DND-41 (cell line): Measurements from ENCODE around the gene RFFL.

ENCODE experiments used
- ATAC-seq: fragments of 200-7000 bp; cut with Tn5 transposase; 3 replicates; pipeline ENCODE4 v1.9.1; 2021; ENCODE audit warnings: low read depth; ENCODE audit not compliant: insufficient read depth
- DNase-seq: peaks from one replicate; pipeline ENCODE4 v3.0.0-alpha.2; 2020
- H2AFZ ChIP-seq: 2 replicates; pipeline ENCODE4 v1.6.0; 2012; ENCODE audit warnings: low read depth, low read length
- H3K27ac ChIP-seq: 2 replicates; pipeline ENCODE4 v1.5.1; 2012; ENCODE audit warnings: low read length, inconsistent platforms
- H3K27me3 ChIP-seq: fragments of 200-600 bp; sonication (generic); 2 replicates; pipeline ENCODE4 v1.6.0; 2012; ENCODE audit warnings: low read length, mild to moderate bottlenecking, inconsistent platforms; ENCODE audit not compliant: insufficient read depth, poor library complexity
- H3K36me3 ChIP-seq: 2 replicates; pipeline ENCODE4 v1.5.1; 2012; ENCODE audit warnings: low read length, inconsistent platforms; ENCODE audit not compliant: insufficient read depth
- H3K4me1 ChIP-seq: 2 replicates; pipeline ENCODE4 v1.5.1; 2012; ENCODE audit warnings: mild to moderate bottlenecking, low read length; ENCODE audit not compliant: insufficient read depth
- H3K4me2 ChIP-seq: 2 replicates; pipeline ENCODE4 v1.6.0; 2012; ENCODE audit warnings: mild to moderate bottlenecking, moderate library complexity, low read length, inconsistent platforms; ENCODE audit not compliant: insufficient read depth
- H3K4me3 ChIP-seq, 2 experiments: fragments of 200-600 bp in 1 of 2; shearing (Covaris generic) in 1 of 2; 2 replicates each; pipeline ENCODE4 v1.5.1; 2012 to 2016; ENCODE audit warnings: inconsistent platforms in 2 of 2, low read length in 2 of 2, mild to moderate bottlenecking in 2 of 2, low read depth in 1 of 2, moderate library complexity in 1 of 2
- H3K79me2 ChIP-seq: 2 replicates; pipeline ENCODE4 v1.6.0; 2012; ENCODE audit warnings: low read length, inconsistent platforms; ENCODE audit not compliant: insufficient read depth
- H3K9ac ChIP-seq: 2 replicates; pipeline ENCODE4 v1.6.0; 2012; ENCODE audit warnings: low read depth, mild to moderate bottlenecking, inconsistent platforms, low read length, moderate library complexity
- H3K9me3 ChIP-seq: 2 replicates; pipeline ENCODE4 v1.5.1; 2012; ENCODE audit warnings: low read length, moderate library complexity, mild to moderate bottlenecking, inconsistent platforms; ENCODE audit not compliant: insufficient read depth, severe bottlenecking
- H4K20me1 ChIP-seq: 2 replicates; pipeline ENCODE4 v1.6.0; 2012; ENCODE audit warnings: low read length; ENCODE audit not compliant: insufficient read depth
- EZH2 ChIP-seq: IDR thresholded peaks from 3 replicates; pipeline ENCODE4 v1.6.1; 2012; ENCODE audit warnings: borderline replicate concordance, low read depth, mild to moderate bottlenecking, moderate library complexity, low read length, inconsistent platforms; ENCODE audit not compliant: severe bottlenecking
- TF ChIP-seq, protein P1 (sequence below): IDR thresholded peaks from 2 replicates; pipeline ENCODE4 v1.5.1; 2012; ENCODE audit warnings: borderline replicate concordance, low read length, moderate library complexity, mild to moderate bottlenecking; ENCODE audit not compliant: poor library complexity, severe bottlenecking; ENCODE audit errors: extremely low read depth

Gene RFFL

DNA sequence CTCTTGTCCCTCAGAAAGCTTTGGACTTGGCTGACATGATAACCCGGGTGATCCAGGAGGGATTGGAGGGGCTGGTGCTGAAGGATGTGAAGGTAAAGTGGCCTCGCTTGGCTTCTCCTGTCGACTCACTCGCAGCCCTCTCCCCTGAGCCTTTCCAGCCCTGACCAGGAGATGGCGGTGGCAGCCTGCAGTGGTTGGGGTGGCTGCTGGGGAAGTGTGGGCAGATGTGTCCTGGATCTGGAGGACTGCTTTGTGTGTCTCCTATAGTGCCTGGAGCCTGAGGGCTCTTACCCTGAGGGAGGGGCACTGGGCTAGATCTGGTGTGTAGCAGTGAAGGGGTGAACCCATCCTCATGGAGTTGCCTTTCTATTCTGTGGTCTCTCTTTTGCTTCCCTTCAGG, 65.3 kb downstream of the RFFL start:
- Histone ChIP-seq H3K36me3 (peaks cover 94% of the 10 kb centered on the region), H3K27me3 (no peaks in the 10 kb centered on the region)

DNA sequence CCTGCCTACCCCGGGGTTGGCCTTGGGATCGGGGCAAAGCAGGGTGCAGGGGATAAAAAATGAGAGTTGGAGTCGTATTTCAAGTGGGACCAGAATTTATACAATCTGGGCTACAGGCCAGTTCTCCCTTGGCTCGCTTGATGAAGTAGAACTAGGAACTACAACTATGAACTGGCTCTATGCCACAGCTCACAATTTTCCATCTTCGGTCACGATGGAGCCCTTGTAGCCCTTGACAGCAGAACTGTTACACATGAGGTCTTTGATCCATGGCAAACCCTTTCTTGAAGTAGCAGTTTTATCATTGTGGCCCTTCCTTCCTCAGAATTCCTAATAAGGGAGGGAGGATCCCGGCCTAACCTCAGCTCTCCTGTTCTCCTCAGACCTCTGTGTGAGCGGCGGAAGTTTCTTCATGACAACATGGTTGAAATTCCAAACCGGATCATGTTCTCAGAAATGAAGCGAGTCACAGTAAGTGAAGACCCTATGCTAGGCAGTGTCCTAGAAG, 66.1 kb downstream of the RFFL start:
- TF ChIP-seq EZH2: no peak
- TF ChIP-seq, protein P1, sequence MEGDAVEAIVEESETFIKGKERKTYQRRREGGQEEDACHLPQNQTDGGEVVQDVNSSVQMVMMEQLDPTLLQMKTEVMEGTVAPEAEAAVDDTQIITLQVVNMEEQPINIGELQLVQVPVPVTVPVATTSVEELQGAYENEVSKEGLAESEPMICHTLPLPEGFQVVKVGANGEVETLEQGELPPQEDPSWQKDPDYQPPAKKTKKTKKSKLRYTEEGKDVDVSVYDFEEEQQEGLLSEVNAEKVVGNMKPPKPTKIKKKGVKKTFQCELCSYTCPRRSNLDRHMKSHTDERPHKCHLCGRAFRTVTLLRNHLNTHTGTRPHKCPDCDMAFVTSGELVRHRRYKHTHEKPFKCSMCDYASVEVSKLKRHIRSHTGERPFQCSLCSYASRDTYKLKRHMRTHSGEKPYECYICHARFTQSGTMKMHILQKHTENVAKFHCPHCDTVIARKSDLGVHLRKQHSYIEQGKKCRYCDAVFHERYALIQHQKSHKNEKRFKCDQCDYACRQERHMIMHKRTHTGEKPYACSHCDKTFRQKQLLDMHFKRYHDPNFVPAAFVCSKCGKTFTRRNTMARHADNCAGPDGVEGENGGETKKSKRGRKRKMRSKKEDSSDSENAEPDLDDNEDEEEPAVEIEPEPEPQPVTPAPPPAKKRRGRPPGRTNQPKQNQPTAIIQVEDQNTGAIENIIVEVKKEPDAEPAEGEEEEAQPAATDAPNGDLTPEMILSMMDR: no peak
- no peak overlapping the region for H3K9ac ChIP-seq
- ATAC-seq (no peak), DNase-seq (no peak)
- H3K4me2 ChIP-seq: no peak overlapping the region
- H3K4me1 ChIP-seq: no peaks in the 10 kb centered on the region
- H4K20me1 ChIP-seq: no peaks in the 10 kb centered on the region
- no peaks in the 10 kb centered on the region for H3K79me2 ChIP-seq
- no peak overlapping the region for H3K27ac ChIP-seq
- no peak overlapping the region for H2AFZ ChIP-seq
- peaks cover 94% of the 10 kb centered on the region for H3K36me3 ChIP-seq
- H3K9me3 ChIP-seq: no peaks in the 10 kb centered on the region
- no peak overlapping the region for H3K4me3 ChIP-seq
- H3K27me3 ChIP-seq: no peaks in the 10 kb centered on the region

More for the DNA sequence above, 65.3 kb downstream of the RFFL start:
- H3K27ac ChIP-seq: peak overlapping the region; percentile 11; the same call in 1 of the 2 replicates
- TF ChIP-seq, protein P1: peak; percentile 92
- TF ChIP-seq EZH2: no peak
- no peaks in the 10 kb centered on the region for H3K4me1 ChIP-seq
- ATAC-seq (peak; percentile 95), DNase-seq (peak; percentile 73)
- H3K9ac ChIP-seq: no peak overlapping the region
- no peak overlapping the region for H3K4me2 ChIP-seq
- no peak overlapping the region for H3K4me3 ChIP-seq
- no peaks in the 10 kb centered on the region for H3K9me3 ChIP-seq
- no peak overlapping the region for H2AFZ ChIP-seq
- H3K79me2 ChIP-seq: no peaks in the 10 kb centered on the region
- no peaks in the 10 kb centered on the region for H4K20me1 ChIP-seq

DNA sequence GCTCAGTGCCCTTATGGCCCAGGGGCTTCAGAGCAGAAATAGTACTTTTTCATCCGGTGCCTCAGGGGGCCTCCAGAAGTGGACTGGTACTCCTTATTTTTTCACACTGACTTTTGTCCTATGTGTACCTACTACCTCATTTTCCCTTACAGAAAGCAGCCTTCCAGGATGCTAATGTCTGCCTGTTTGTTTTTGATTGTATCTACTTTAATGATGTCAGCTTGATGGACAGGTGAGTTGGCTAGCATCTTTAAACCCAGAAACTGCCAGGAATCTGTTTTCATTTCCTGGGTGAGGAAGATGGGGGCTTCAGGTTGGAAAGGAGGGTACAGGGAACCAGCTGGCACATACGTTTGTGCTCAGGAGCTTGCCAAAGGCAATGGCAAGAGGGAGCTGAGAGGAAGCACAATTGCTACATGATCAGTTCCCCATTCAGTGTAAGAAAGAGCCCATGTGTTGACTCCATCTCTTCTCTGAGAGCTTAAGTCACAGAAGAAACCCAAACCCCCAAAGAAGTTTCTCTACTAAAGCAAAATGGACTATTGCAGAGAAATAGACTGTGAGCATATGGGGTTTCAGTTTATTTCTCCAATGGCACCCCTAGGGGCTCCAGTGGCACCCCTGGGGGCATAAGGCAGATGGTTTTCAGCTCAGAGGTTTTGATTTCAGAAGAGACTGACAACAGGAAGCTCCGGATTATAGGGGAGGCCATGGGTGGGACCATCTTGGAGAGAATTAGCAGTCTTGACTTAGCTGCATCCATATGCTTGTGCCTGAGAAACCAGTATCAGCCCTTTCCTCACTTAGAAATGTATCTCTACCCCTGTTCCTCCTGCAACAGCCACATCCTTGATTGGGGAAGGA, 66.9 kb downstream of the RFFL start:
- Histone ChIP-seq H4K20me1 (no peaks in the 10 kb centered on the region), H3K4me1 (no peaks in the 10 kb centered on the region), H3K27ac (no peak overlapping the region), H2AFZ (no peak overlapping the region), H3K4me3 (no peak overlapping the region), H3K36me3 (peaks cover 94% of the 10 kb centered on the region), H3K9ac (no peak overlapping the region), H3K79me2 (no peaks in the 10 kb centered on the region), H3K27me3 (no peaks in the 10 kb centered on the region), H3K9me3 (no peaks in the 10 kb centered on the region), H3K4me2 (no peak overlapping the region)
- no peak for DNase-seq
- no peak for ATAC-seq
- TF ChIP-seq, protein P1: no peak
- no peak for TF ChIP-seq EZH2
